HL-60 (cell line): ENCODE results near the gene OSMR.

Experiments used
- DNase-seq, 2 experiments: peaks; one replicate each; pipeline ENCODE4 v3.0.0-alpha.2; 2010 to 2020; ENCODE audit warnings: low read depth in 1 of 2, low spot score in 1 of 2
- H3K27ac ChIP-seq: fragments of 250-450 bp; sonication (Bioruptor Pico); replicated peaks from 2 replicates; pipeline ENCODE4 v1.5.1; 2020; ENCODE audit warnings: mild to moderate bottlenecking, moderate library complexity
- H3K27me3 ChIP-seq: fragments of 250-450 bp; sonication (Bioruptor Pico); 2 replicates; pipeline ENCODE4 v1.5.1; 2021; ENCODE audit warnings: mild to moderate bottlenecking, moderate library complexity; ENCODE audit not compliant: insufficient read depth, poor library complexity, severe bottlenecking
- H3K4me3 ChIP-seq: replicated peaks from 2 replicates; pipeline ENCODE4 v1.5.1; 2011; ENCODE audit warnings: mild to moderate bottlenecking, control low read depth, low read length; ENCODE audit not compliant: insufficient read depth
- CTCF ChIP-seq: IDR thresholded peaks from one replicate; pipeline ENCODE4 v1.5.1; 2011; ENCODE audit warnings: low read length, control low read depth, inconsistent platforms; ENCODE audit not compliant: insufficient read depth
- GABPA ChIP-seq: IDR thresholded peaks from 2 replicates; pipeline ENCODE4 v1.6.1; 2012; ENCODE audit warnings: low read depth
- POLR2AphosphoS5 ChIP-seq: IDR thresholded peaks from 2 replicates; pipeline ENCODE4 v1.6.1; 2012; ENCODE audit warnings: low read depth
- REST ChIP-seq: IDR thresholded peaks from 2 replicates; pipeline ENCODE4 v1.6.1; 2012; ENCODE audit warnings: low read depth; ENCODE audit not compliant: insufficient replicate concordance
- SPI1 ChIP-seq: IDR thresholded peaks from 2 replicates; pipeline ENCODE4 v1.6.1; 2012; ENCODE audit warnings: low read depth, mild to moderate bottlenecking, borderline replicate concordance

Gene OSMR

GRCh38 chr5:38853753-38854470 lies 8.1 kb downstream of the OSMR start:
- no peak for DNase-seq
- H3K27ac ChIP-seq = no peak overlapping the region
- TF ChIP-seq POLR2AphosphoS5 = no peak
- TF ChIP-seq GABPA = no peak
- no peak for TF ChIP-seq CTCF
- no peak for TF ChIP-seq REST
- TF ChIP-seq SPI1 = no peak
- no peaks in the 10 kb centered on the region for H3K27me3 ChIP-seq
- H3K4me3 ChIP-seq = no peak overlapping the region

GRCh38 chr5:38854907-38855306 lies 9.1 kb downstream of the OSMR start:
- TF ChIP-seq POLR2AphosphoS5 (no peak), REST (no peak), GABPA (no peak), CTCF (no peak), SPI1 (no peak)
- Histone ChIP-seq H3K27me3 (no peaks in the 10 kb centered on the region), H3K4me3 (no peak overlapping the region), H3K27ac (no peak overlapping the region)
- DNase-seq = no peak

- Histone ChIP-seq H3K27me3 (no peaks in the 10 kb centered on the region), H3K27ac (no peak overlapping the region), H3K4me3 (no peak overlapping the region)
- TF ChIP-seq GABPA (no peak), POLR2AphosphoS5 (no peak), CTCF (no peak), REST (no peak), SPI1 (no peak)
- no peak for DNase-seq
Measured at GRCh38 chr5:38856660-38857059, 10.8 kb downstream of the OSMR start.
